SK-N-MC (cell line): ENCODE measurements around the gene IAH1.

Experiments
- EZH2 ChIP-seq: fragments of 200-600 bp; sonication (generic); IDR thresholded peaks from one replicate; pipeline ENCODE4 v1.6.1; 2017; ENCODE audit warnings: antibody characterized with exemption
- POLR2AphosphoS5 ChIP-seq: IDR thresholded peaks from 2 replicates; pipeline ENCODE4 v1.6.1; 2012; ENCODE audit warnings: mild to moderate bottlenecking, low read depth, low read length, borderline replicate concordance

DNA sequence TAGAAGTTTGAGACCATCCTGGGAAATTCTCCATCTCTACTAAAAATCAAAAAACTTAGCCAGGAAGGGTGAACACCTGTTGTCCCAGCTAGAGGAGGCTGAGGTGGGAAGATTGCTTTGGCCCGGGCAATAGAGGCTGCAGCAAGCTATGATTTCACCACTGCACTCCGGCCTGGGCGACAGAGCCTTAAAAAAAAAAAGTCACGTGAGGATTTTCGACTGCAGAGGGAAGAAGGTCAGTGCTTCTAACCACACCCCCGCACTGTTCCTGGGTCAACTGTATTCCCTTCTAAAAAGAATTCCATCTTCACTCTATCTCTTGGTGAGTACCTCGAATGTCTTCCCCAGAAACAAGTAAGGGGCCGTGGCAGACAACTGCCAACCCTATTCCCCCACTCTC, 49.9 kb downstream of the IAH1 start:
- no peak for TF ChIP-seq POLR2AphosphoS5
- no peak for TF ChIP-seq EZH2
